H1 (cell line): ENCODE data around the gene PEX26. TPM values are rescaled to one million over a fixed set of nuclear protein-coding genes. Genes with fewer than 3 reads are reported as not detected.

Experiments used
- CHD1 ChIP-seq: IDR thresholded peaks from 2 replicates; pipeline ENCODE4 v1.6.1; 2012; ENCODE audit warnings: low read depth, low read length, improper control_type of control experiment
- EZH2 ChIP-seq: fragments of 200-600 bp; sonication (generic); IDR thresholded peaks from 2 replicates; pipeline ENCODE4 v1.7.1; 2012; ENCODE audit warnings: low read depth, mild to moderate bottlenecking, moderate library complexity, low read length, inconsistent platforms; ENCODE audit not compliant: severe bottlenecking
- GABPA ChIP-seq: IDR thresholded peaks from 2 replicates; pipeline ENCODE4 v1.6.1; 2011; ENCODE audit warnings: mild to moderate bottlenecking, low read length, moderate library complexity, borderline replicate concordance; ENCODE audit not compliant: insufficient read depth
- KDM1A ChIP-seq: fragments of 200-600, 300-600 bp; sonication (generic); IDR thresholded peaks from 2 replicates; pipeline ENCODE4 v1.7.1; 2016; ENCODE audit warnings: mild to moderate bottlenecking, low read length, borderline replicate concordance
- POLR2AphosphoS5 ChIP-seq: IDR thresholded peaks from 2 replicates; pipeline ENCODE4 v1.6.1; 2011; ENCODE audit warnings: low read depth, low read length
- RAD21 ChIP-seq, 2 experiments: IDR thresholded peaks in 1 of 2; conservative IDR thresholded peaks in 1 of 2; 2 replicates each; pipeline ENCODE4 v1.6.1; 2011; ENCODE audit warnings: low read depth in 2 of 2, low read length in 2 of 2, improper control_type of control experiment in 1 of 2, inconsistent platforms in 1 of 2, mild to moderate bottlenecking in 1 of 2, moderate library complexity in 1 of 2
- RNF2 ChIP-seq: fragments of 200-900, 300-1000 bp; sonication (generic); IDR thresholded peaks from 2 replicates; pipeline ENCODE4 v1.7.1; 2016; ENCODE audit warnings: borderline replicate concordance, low read depth, mild to moderate bottlenecking, antibody characterized with exemption, low read length; ENCODE audit not compliant: poor library complexity, severe bottlenecking; ENCODE audit errors: missing control alignments
- TEAD4 ChIP-seq: IDR thresholded peaks from 2 replicates; pipeline ENCODE4 v1.6.1; 2012; ENCODE audit warnings: low read depth, low read length, inconsistent platforms, mixed read lengths
- polyA plus RNA-seq, 7 experiments: library from polyadenylated mRNA; depleted of rRNA in 3 of 7; stranded (reverse) in 5 of 7; unstranded in 2 of 7; fragments of >200 nt in 5 of 7; fragments of 200-250 nt in 2 of 7; gene quantifications; 1 replicate in 5 of 7; 2 replicates in 1 of 7; 4 replicates in 1 of 7; pipeline versions ENCODE4 v1.2.1 to v1.2.3, GENCODE V29; 2011 to 2013; ENCODE audit warnings: missing spikeins in 2 of 7, mixed read lengths in 2 of 7
- total RNA-seq: library from RNA; stranded (reverse); fragmentation: NEBNext Ultra II Directional; extraction: Animal tissue kit (Norgen Biotek cat#: 25700); gene quantifications from 2 replicates; pipeline ENCODE4 v1.2.1, GENCODE V29; 2021

Gene PEX26
- total and polyA plus RNA-seq, 2 of the 8 experiments (the other 6 are each of a cell fraction or from before 2014, with no cell fraction given): 33.1 to 49.0 TPM

DNA sequence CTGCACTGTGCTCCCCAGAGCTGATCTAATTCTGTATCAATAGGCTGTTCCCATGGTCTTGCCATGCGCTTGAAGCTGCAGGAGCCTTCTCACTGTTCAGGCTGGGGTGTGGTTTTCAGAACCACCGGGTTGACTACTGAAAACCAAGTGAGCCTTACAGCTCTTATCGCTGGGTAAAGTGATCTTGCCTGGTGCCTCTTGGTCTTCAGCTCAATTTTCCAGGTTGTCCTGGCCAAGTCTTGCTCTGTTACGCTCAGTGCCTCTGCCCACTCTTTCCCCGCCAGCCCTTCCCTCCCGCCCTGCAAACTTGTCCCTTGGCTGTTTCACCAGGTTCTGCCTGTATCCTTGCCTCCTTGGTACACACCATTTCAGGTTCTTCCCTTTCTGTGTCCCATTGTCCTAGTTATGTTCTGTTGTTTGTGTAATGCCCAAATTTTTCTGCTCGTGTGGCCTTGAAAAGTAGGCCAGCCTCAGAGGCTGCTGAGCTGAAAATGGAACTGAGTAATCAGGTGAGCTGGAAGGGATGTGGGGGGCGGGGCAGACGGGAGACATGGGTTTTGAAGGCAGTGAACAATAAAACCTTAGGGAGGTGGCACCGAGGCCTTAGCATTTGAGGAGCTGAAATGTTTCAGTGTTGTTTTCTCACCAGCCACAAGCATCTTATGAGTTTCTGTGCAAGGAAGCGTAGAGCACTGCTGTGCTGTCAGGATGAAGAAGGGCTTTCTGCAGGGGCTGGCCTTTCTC, 11.2 kb downstream of the PEX26 start (continued):
- TF ChIP-seq POLR2AphosphoS5 (no peak), KDM1A (no peak), CHD1 (no peak), GABPA (no peak), RAD21 (IDR thresholded peaks at IDR 0.05 in 1 of 2, conservative IDR thresholded peaks at IDR 0.05 in 1 of 2; ENCODE audit: low read depth in 2 of 2, low read length in 2 of 2) (no peak), TEAD4 (no peak), EZH2 (no peak), RNF2 (no peak)
